IMR-90 (cell line): ENCODE data around the gene GBP7.

Experiments used
- BHLHE40 ChIP-seq: fragments of 150-350 bp; IDR thresholded peaks from 2 replicates; pipeline ENCODE4 v1.6.1; 2016; ENCODE audit warnings: mild to moderate bottlenecking, low read depth, low read length
- CEBPB ChIP-seq: IDR thresholded peaks from 2 replicates; pipeline ENCODE4 v1.6.1; 2012; ENCODE audit warnings: low read depth, low read length, improper control_type of control experiment
- CTCF ChIP-seq: conservative IDR thresholded peaks from 2 replicates; pipeline ENCODE4 v1.5.1; 2012; ENCODE audit warnings: mild to moderate bottlenecking, low read depth, low read length, improper control_type of control experiment
- FOS ChIP-seq: fragments of 150-350 bp; IDR thresholded peaks from 2 replicates; pipeline ENCODE4 v1.6.1; 2016; ENCODE audit warnings: low read depth, low read length
- MAFK ChIP-seq: IDR thresholded peaks from 2 replicates; pipeline ENCODE4 v1.6.1; 2012; ENCODE audit warnings: low read depth, low read length, improper control_type of control experiment
- POLR2A ChIP-seq: IDR thresholded peaks from 2 replicates; pipeline ENCODE4 v1.6.1; 2012; ENCODE audit warnings: mild to moderate bottlenecking, low read depth, low read length
- RAD21 ChIP-seq: IDR thresholded peaks from 2 replicates; pipeline ENCODE4 v1.6.1; 2012; ENCODE audit warnings: low read length, improper control_type of control experiment
- RCOR1 ChIP-seq: IDR thresholded peaks from 2 replicates; pipeline ENCODE4 v1.6.1; 2012; ENCODE audit warnings: mild to moderate bottlenecking, low read length, improper control_type of control experiment; ENCODE audit not compliant: insufficient replicate concordance
- RFX5 ChIP-seq: IDR thresholded peaks from 2 replicates; pipeline ENCODE4 v1.8.0; 2012; ENCODE audit warnings: low read depth, mild to moderate bottlenecking, low read length, moderate library complexity

- no peak for TF ChIP-seq CTCF
- no peak for TF ChIP-seq POLR2A
- no peak for TF ChIP-seq CEBPB
- TF ChIP-seq FOS: no peak
- TF ChIP-seq MAFK: no peak
- no peak for TF ChIP-seq RCOR1
- no peak for TF ChIP-seq RAD21
- TF ChIP-seq BHLHE40: no peak
- TF ChIP-seq RFX5: no peak
Observed at GRCh38 chr1:89169166-89169565, 6.6 kb downstream of the GBP7 start.
